Measurements from ENCODE around the gene RBM33. TPM values are rescaled to one million over a fixed set of nuclear protein-coding genes. Genes with fewer than 3 reads are reported as not detected.

The RBM33 gene
- total and polyA plus RNA-seq, 9 of the 15 experiments (the other 6 are each of a cell fraction or from before 2014, with no cell fraction given), result 4.4 to 80.7 (median 27.3) TPM

- TF ChIP-seq RBM22 (IDR thresholded peaks at IDR 0.05; ENCODE audit: low read depth, low read length, poor library complexity, severe bottlenecking), result no peak
- no peak for TF ChIP-seq E2F4 (CRISPR knock-in tag; IDR thresholded peaks at IDR 0.05; ENCODE audit: low read depth)
- TF ChIP-seq KAT2B (IDR thresholded peaks at IDR 0.05; ENCODE audit: low read depth, low read length), result no peak
- no peak for TF ChIP-seq ZNF449 (CRISPR knock-in tag; IDR thresholded peaks at IDR 0.05)
Observed at GRCh38 chr7:155660059-155660757, 15.7 kb downstream of the RBM33 start (continued).

- 0 out of 4 replicates have a peak overlapping the region, but pooled peaks of 1 of the 2 experiments have one; percentile 20 for H3K9ac ChIP-seq (ENCODE audit: insufficient read depth in 1 of 2, low read depth in 2 of 2, low read length in 2 of 2)
- H3K27ac ChIP-seq (ENCODE audit: extremely low read depth, low read depth, low read length), result peak overlapping the region; percentile 53; the same call in 2 of the 3 replicates
- peaks cover 7 to 18% of the 10 kb centered on the region in 2 experiments; a peak in 4 of 5 replicates for H3K4me1 ChIP-seq (replicated peaks in 1 of 2; ENCODE audit: control insufficient read depth in 2 of 2, insufficient read depth in 2 of 2, low read length in 2 of 2)
- H3K9me1 ChIP-seq (ENCODE audit: control insufficient read depth, insufficient read depth, low read length), result peaks cover 2% of the 10 kb centered on the region
- no peaks in the 10 kb centered on the region for H3K27me3 ChIP-seq (ENCODE audit: control insufficient read depth in 2 of 2, insufficient read depth in 2 of 2, low read length in 2 of 2)
- DNase-seq (ENCODE audit: extremely low read depth in 1 of 4, low spot score in 3 of 4), result no peak
- peaks cover 38% of the 10 kb centered on the region for H4K20me1 ChIP-seq (replicated peaks; ENCODE audit: control insufficient read depth, insufficient read depth, low read length)
- BruUV-seq (replicated peaks), result no TSS peak
- no peak for FAIRE-seq
- WGBS (ENCODE audit: insufficient coverage, low coverage, missing lambda C conversion rate), result 16% methylated on average over 1 of the region's 1 CpG
- POLR2A ChIA-PET, result no interaction called here
- H3K36me3 ChIP-seq (ENCODE audit: control insufficient read depth, insufficient read depth, low read length), result peaks cover 13% of the 10 kb centered on the region
- no peaks in the 10 kb centered on the region for H3K9me3 ChIP-seq (replicated peaks; ENCODE audit: control insufficient read depth, insufficient read depth, low read depth, low read length)
- no peak overlapping the region for H2AFZ ChIP-seq (ENCODE audit: low read depth, low read length)
- peak overlapping the region; percentile 15; the same call in 1 of the 2 replicates for H3K4me2 ChIP-seq (ENCODE audit: insufficient read depth, low read length)
- H3K4me3 ChIP-seq, result no peak overlapping the region
- in situ Hi-C loops (cut with MboI) (no loop called here), intact Hi-C loops (cut with micrococcal nuclease) (no loop called here)
- peak; percentile 41 for ATAC-seq
- CTCF ChIA-PET (ENCODE audit: low intra/inter-chr PET ratio), result no interaction called here
- H3K79me2 ChIP-seq (ENCODE audit: control insufficient read depth, insufficient read depth, low read length), result peaks cover 100% of the 10 kb centered on the region
- TF ChIP-seq, protein P1, sequence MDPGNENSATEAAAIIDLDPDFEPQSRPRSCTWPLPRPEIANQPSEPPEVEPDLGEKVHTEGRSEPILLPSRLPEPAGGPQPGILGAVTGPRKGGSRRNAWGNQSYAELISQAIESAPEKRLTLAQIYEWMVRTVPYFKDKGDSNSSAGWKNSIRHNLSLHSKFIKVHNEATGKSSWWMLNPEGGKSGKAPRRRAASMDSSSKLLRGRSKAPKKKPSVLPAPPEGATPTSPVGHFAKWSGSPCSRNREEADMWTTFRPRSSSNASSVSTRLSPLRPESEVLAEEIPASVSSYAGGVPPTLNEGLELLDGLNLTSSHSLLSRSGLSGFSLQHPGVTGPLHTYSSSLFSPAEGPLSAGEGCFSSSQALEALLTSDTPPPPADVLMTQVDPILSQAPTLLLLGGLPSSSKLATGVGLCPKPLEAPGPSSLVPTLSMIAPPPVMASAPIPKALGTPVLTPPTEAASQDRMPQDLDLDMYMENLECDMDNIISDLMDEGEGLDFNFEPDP (CRISPR knock-in tag; IDR thresholded peaks at IDR 0.05), result no peak
- TF ChIP-seq ATF2 (CRISPR knock-in tag; IDR thresholded peaks at IDR 0.05) (no peak), FOSL1 (tag; conservative IDR thresholded peaks at IDR 0.05) (peak; percentile 65), MTA2 (IDR thresholded peaks at IDR 0.05; ENCODE audit: low read depth) (0 out of 2 replicates have a peak, but pooled peaks have one; percentile 19), RFX7 (CRISPR knock-in tag; IDR thresholded peaks at IDR 0.05) (no peak), PURB (CRISPR knock-in tag; IDR thresholded peaks at IDR 0.05; ENCODE audit: low read depth) (no peak), KHSRP (IDR thresholded peaks at IDR 0.05) (no peak)
- TF ChIP-seq, protein P2, sequence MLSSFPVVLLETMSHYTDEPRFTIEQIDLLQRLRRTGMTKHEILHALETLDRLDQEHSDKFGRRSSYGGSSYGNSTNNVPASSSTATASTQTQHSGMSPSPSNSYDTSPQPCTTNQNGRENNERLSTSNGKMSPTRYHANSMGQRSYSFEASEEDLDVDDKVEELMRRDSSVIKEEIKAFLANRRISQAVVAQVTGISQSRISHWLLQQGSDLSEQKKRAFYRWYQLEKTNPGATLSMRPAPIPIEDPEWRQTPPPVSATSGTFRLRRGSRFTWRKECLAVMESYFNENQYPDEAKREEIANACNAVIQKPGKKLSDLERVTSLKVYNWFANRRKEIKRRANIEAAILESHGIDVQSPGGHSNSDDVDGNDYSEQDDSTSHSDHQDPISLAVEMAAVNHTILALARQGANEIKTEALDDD (IDR thresholded peaks at IDR 0.05), result 0 out of 2 replicates have a peak, but pooled peaks have one; percentile 13
- TF ChIP-seq, protein P3, sequence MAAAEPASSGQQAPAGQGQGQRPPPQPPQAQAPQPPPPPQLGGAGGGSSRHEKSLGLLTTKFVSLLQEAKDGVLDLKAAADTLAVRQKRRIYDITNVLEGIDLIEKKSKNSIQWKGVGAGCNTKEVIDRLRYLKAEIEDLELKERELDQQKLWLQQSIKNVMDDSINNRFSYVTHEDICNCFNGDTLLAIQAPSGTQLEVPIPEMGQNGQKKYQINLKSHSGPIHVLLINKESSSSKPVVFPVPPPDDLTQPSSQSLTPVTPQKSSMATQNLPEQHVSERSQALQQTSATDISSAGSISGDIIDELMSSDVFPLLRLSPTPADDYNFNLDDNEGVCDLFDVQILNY (CRISPR knock-in tag; IDR thresholded peaks at IDR 0.05), result no peak
Observed at GRCh38 chr7:155660758-155661093, 16.3 kb downstream of the RBM33 start.

Data from K562 (cell line).